Right hindlimb (tissue), 1 donor: ENCODE results near the gene TMCC3.

Experiments
- DNase-seq: peaks from one replicate; pipeline ENCODE4 v3.0.0-alpha.2; 2018

The TMCC3 gene

GRCh38 chr12:94673496-94673895 lies 23.1 kb upstream of the TMCC3 start:
- no peak for DNase-seq

GRCh38 chr12:94671917-94672316 lies 21.6 kb upstream of the TMCC3 start:
- no peak for DNase-seq

- no peak for DNase-seq
Observed at GRCh38 chr12:94670898-94671297, 20.5 kb upstream of the TMCC3 start.

DNA sequence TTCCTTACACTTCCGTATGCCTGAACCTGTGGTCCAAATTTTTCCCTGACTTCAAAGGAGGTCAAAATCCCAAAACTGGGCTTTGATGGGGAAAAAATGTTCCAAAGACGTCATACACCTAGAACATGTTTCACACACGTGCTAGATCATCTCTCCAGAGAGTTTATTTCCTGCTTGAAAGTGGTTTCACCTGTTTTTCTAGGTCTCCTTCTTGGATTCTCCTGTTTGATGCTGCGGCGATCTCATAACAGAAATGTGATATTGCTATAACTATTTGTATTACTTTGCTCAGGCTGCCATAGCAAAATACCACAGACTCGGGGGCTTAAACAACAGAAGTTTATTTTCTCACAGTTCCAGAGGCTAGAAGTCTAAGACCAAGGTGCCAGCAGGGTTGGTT lies 19.7 kb upstream of the TMCC3 start:
- DNase-seq: no peak

GRCh38 chr12:94667031-94667540 lies 16.7 kb upstream of the TMCC3 start:
- no peak for DNase-seq

- no peak for DNase-seq
Observed at GRCh38 chr12:94666158-94666557, 15.8 kb upstream of the TMCC3 start.

DNA sequence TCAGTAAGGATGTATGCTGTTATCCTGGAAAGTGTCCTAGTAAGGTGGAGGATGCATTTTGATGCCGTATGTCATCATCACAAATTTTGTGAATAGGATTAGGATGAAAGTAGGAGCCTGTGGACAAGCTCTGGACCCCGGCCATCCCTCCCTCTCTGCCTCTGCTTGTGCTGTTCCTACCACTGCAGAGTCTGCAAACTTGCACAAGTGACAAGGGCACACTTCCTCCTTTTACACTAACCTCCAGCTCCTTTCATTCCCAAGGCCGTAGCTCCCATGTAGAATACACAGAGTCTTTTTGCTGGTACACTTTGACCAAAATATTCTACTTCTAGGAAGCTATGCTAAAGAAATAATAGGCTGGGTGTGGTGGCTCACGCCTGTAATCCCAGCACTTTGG lies 13.3 kb upstream of the TMCC3 start:
- no peak for DNase-seq

- no peak for DNase-seq
Observed at GRCh38 chr12:94663071-94663470, 12.7 kb upstream of the TMCC3 start.

DNA sequence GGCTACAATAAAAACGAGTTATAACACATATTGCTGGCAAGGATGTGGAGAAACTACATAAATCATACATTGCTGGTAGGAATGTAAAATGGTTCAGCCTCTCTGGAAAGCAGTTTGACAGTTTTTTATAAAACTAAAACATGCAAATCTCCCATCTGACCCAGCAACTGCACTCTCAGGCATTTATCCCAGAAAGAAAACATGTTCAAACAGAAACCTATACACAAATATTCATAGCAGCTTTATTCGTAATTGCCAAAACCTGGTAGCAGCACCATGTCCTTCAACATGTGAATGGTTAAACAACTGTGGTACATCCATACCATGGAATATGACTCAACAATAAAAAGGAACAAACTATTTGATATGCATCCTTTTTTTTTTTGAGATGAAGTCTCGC lies 10.1 kb upstream of the TMCC3 start:
- DNase-seq: no peak

GRCh38 chr12:94659346-94659930 lies 9.1 kb upstream of the TMCC3 start:
- no peak for DNase-seq

- no peak for DNase-seq
Observed at GRCh38 chr12:94658931-94659330, 8.6 kb upstream of the TMCC3 start.

- no peak for DNase-seq
Observed at GRCh38 chr12:94656556-94656955, 6.2 kb upstream of the TMCC3 start.

- DNase-seq: peak; percentile 65
Observed at GRCh38 chr12:94649349-94650142, 811 bp downstream of the TMCC3 start.

GRCh38 chr12:94648578-94648977 lies 1.8 kb downstream of the TMCC3 start:
- no peak for DNase-seq

GRCh38 chr12:94644141-94644979 lies 6.0 kb downstream of the TMCC3 start:
- no peak for DNase-seq

- no peak for DNase-seq
Observed at GRCh38 chr12:94643606-94644005, 6.8 kb downstream of the TMCC3 start.

DNA sequence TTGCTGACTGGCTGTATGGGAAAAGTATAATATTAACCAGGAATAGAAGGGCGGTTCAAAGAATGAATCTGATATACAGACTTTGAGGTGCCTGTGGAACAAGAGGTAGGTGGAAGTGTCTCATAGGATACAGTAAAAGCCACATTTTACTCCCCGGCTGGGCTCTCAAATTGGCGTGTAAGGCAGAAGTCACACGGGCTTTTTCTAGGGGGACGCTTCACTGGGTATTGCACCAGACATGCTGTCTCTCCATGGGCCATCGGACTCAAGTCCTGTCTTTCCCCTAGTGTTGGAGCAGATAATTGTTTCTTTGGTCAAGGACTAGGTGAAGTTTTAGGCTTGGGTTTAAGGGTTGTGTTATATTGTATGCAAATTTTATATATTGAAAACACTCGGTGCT lies 9.1 kb downstream of the TMCC3 start:
- no peak for DNase-seq

DNA sequence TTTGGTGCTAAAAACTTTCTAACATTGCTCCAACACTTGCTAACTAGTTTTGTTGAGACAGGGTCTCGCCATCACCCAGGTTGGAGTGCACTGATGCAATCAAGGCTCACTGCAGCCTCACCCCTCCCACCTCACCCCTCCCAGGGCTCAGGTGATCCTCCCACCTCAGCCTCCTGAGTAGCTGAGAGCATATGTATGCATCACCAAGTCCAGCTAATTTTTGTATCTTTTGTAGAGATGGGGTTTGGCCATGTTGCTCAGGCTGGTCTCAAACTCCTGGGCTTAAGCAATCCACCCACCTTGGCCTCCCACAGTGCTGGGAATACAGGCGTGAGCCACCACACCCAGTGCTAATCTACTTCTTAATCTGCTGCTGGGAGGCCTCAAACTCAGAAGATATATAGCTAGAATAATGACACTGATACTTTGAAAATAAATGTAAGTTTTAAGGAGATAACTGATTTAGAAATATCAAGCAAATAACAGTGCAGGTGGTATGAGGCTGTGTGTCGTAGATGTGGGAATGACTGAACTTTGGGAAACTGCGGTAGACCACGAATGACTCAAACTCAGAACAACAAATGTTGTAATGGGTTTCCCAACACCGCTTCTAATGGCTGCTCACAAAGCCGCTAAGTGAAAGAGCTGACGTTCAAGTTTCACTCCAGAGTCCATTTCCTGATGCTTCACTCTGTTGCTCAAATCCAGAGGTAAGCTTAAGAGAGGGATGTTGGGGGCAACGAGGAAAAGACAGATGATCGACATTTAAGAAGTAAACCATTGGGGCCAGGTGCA lies 10.0 kb downstream of the TMCC3 start:
- no peak for DNase-seq

DNA sequence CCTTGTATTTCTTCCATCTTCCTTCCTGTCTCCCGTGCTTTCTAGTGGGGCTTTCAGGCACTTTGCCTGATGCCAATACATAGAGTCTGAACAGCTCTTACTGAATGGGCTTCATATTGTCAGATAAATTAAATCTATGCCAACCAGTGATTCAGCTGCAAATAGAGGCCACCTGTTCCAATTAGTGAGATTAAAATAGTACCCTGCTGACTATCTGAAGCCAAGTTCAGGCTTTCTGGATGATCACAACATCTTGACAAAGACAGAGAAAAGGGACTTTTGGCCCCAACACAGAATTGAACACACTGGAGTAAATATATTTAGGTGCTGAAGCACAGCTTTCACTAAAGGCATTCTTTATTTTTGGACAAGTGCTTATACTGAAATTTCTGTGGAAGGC lies 11.8 kb downstream of the TMCC3 start:
- no peak for DNase-seq

- DNase-seq: no peak
Observed at GRCh38 chr12:94637390-94638113, 12.8 kb downstream of the TMCC3 start.

GRCh38 chr12:94636462-94637085 lies 13.8 kb downstream of the TMCC3 start:
- DNase-seq: no peak

DNA sequence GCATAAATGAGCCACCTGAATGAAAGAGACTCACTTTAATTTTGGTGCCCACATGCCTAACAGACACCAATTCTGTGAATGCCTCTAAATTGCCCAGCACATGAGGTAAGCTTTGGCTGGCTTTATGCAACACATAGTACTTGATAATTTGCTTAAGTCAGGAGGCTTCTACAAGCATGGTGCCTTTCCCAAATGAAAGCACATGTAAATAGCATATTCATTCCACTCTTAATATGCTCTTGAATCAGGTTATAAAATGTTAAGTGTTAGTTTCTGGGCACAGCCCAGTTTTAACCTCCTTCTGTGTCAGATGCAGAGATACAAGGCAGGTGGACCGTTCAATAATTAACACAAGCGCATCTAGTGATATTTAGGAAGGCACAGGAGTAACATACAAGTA lies 15.6 kb downstream of the TMCC3 start:
- DNase-seq: no peak
